HG03432 (cell line): Measurements from ENCODE around the gene E2F3.
"Not testable (repeated sequence)": the region's sequence is repeated elsewhere in the genome, so short reads cannot be mapped to it uniquely, and the experiment has no call there.

ENCODE experiments used
- ATAC-seq: cut with Tn5 transposase; IDR thresholded peaks from one replicate; pipeline ENCODE4 v1.9.1; 2021; ENCODE audit warnings: mild to moderate bottlenecking, moderate library complexity; ENCODE audit not compliant: unreplicated experiment

E2F3 gene

DNA sequence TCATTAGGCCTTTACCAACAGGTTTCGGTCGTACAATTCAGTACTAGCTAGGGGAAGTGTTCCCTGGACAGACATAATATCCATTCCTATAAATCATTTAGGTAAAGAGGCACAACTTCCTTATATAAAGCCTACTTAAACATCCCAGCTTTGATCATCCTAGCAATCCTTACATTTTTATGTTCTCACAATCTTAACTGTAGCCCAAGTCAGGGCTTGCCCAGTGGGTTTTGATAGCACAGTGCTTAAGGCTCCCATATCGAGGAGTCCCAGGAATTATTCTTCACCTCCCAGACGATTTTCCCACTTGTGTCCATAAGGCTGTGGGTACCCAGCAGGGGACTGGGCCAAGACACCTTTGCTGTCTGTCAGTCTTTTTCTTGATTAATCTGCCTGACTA, 63.2 kb downstream of the E2F3 start:
- ATAC-seq, result no peak

- not testable (repeated sequence) for ATAC-seq
Measured at GRCh38 chr6:20465616-20466015, 63.9 kb downstream of the E2F3 start.

- ATAC-seq, result peak; percentile 76
Measured at GRCh38 chr6:20467437-20467836, 65.8 kb downstream of the E2F3 start.

DNA sequence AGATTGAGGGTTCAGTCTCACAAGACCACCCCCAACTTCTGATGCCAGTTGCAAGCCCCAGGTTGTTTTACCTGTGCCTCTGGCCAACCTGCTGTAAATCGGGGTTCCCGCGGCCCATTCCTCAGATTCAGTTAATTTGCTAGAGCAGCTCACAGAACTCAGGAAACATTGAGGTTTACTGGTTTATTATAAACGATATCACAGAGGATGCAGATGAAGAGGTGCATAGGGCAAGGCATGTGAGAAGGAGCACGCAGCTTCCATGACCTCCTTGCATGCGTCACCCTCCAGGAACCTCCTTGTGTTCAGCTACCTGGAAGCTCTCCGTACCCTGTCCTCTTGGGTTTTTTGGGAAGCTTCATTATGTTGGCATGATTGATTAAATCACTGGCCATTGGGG, 66.5 kb downstream of the E2F3 start:
- no peak for ATAC-seq

DNA sequence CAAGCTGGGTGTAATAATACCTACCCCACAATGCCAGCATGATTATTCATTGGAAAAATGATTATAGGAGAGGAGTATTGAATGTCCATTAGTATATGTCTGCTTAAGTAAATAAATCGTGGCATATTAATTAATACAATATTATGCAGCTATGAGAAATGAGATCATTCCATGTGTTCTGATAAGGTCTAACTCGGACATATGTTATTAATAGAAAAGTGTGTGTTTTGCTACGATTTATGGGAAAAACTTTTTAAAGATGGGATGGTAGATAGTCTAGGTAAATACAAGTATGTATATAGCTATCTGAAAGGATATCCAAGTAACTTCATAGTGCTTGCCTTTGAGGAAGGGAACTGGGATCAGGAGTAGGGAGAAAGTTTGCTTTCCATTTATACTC, 71.1 kb downstream of the E2F3 start:
- no peak for ATAC-seq

- ATAC-seq, result no peak
Measured at GRCh38 chr6:20473518-20473917, 71.8 kb downstream of the E2F3 start.

DNA sequence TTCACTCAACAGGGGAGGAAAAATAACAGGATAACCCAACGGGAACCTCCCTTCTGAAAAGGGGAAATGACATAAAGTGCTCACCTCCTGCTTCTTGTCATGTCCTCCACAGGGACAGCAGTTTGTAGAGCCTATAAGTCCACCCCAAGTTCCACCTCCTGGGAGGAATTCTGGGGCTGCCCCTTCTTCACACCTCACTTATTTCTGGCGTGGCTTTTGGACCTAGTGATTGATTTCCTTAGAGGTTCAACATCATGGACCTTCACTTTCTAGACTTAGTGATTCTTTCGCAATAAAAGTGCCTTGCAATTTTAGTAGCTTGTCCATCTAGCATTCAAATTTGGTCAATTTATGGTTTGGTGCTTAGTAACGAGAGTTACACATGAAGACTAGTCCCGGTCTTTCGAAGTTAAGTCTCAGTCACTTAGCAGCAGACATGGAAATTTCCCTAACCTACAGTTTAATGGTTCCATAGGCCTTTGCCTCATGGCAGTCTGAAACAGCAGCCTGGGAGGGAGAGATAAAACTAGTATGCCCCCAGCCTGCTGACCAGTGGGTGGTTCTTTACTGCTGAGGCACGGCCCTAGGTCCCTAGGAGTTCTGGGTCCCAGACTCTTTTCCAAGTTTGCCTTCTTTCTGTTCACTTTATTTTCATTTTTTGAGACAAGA, 73.3 kb downstream of the E2F3 start:
- ATAC-seq, result no peak

- no peak for ATAC-seq
Measured at GRCh38 chr6:20476501-20477043, 74.9 kb downstream of the E2F3 start.

- ATAC-seq, result no peak
Measured at GRCh38 chr6:20477485-20477884, 75.8 kb downstream of the E2F3 start.

- ATAC-seq, result no peak
Measured at GRCh38 chr6:20479060-20479459, 77.4 kb downstream of the E2F3 start.

- no peak for ATAC-seq
Measured at GRCh38 chr6:20479526-20479925, 77.8 kb downstream of the E2F3 start.

DNA sequence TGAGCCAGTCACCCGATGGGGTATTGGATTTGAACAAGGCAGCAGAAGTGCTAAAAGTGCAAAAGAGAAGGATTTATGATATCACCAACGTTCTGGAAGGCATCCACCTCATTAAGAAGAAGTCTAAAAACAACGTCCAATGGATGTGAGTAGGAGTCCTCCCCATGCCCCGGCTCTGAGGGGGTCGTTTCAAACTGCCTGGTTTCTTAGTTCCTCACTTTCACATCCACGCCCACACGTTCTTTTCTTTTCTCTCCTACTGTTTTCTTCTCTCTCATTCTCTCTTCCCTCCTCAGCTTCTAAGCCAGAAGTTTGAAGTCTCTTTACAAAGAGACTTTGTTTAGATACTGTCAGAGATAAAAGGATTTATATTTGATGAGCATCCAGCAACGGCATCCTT, 79.6 kb downstream of the E2F3 start:
- no peak for ATAC-seq

- no peak for ATAC-seq
Measured at GRCh38 chr6:20483887-20484497, 82.3 kb downstream of the E2F3 start.

DNA sequence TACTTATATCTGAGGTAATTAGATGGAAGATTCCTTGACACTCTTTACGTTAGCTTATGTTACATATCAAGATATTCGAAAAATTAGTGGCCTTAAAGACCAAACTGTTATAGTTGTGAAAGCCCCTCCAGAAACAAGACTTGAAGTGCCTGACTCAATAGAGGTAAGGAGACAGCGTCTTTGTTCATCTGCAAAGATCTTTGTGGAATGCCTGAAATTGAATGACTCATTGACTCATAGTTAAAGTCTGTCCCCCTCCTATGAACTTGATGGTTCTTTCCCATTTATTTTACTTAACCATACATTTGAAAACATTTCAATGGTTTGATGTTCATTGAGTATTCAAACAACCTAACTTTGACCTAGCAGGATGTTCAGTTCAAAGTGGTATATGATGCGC, 85.0 kb downstream of the E2F3 start:
- no peak for ATAC-seq

GRCh38 chr6:20487669-20488375, 86.1 kb downstream of the E2F3 start:
- no peak for ATAC-seq

GRCh38 chr6:20490591-20490990, 88.9 kb downstream of the E2F3 start:
- ATAC-seq, result no peak

DNA sequence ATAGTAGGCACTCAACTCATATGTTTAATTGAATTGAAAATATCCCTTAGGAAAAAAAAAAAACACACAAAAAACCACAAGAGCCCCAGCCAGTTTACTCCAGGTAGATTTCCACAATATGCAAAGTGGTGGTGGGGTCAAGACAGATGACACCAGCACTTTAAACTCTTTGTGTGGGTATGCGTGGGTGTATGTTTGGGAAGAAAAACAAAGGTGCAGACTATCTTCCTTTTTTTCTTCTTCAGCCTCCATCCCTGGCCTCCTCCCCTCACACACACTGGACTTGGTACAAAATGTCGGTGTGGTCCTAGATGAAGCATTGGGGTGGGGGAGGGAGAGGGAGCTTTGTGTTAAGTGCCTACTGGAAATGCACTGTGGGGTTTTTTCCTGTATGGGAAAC, 90.4 kb downstream of the E2F3 start:
- ATAC-seq, result no peak

- no peak for ATAC-seq
Measured at GRCh38 chr6:20497216-20498040, 95.7 kb downstream of the E2F3 start.

DNA sequence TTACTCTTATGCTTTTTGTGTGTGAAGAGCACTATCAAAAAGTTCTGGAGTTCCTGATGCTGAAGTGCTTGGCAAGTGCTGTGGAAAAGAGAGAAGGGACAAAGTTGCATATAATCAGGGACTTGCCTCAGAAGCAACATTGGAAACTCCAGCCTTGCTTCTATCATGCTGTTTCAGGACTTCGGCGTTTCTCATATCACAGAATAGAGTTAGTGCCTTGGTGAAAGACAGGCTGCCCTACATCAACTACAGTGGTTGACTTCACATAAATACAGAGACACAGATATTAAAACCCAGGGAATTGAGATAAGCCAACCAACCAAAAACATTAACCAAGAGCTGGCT, 96.3 kb downstream of the E2F3 start:
- ATAC-seq, result no peak

DNA sequence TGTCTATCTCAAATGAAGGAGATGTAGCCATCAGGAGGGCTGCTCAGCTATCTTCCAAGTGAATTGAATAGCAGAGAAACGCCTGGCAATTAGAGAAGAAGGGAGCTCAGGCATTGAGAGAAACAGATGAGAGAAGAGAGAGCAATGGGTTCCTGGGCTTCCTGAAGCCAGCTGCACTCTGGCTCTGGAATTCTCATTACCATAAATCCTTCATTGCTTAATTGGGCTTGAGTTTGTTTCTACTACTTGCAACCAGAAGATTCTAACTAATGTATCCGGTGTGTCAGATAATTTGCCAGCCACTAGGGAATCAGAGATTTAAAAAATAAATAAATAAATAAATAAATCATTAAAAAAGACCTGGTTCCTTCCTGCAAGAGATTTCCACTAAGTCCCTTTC, 107.5 kb downstream of the E2F3 start:
- ATAC-seq, result no peak

DNA sequence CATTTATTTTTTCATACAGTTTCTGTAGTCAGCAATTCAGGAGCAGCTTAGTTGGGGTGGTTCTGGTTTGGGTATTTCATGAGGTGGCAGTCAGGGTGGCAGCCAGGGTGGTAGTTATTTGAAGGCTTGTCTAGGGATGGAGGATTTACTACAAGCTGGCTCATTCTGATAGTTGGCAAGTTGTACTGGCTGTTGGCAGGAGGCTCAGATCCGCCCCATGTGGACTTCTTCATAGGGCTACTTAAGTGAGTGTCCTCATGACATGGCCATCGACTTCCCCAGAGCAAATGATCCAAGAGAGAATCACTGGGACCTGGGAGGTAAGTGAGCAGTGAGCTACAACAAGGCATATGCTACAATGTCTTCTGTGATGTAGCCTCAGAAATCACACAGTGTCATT, 110.2 kb downstream of the E2F3 start:
- no peak for ATAC-seq
